Superior temporal gyrus (tissue), 1 donor: ENCODE measurements around the gene PAM.
"Not testable (repeated sequence)": the region's sequence is repeated elsewhere in the genome, so short reads cannot be mapped to it uniquely, and the experiment has no call there.

Experiments used
- DNase-seq: peaks from one replicate; pipeline ENCODE4 v3.0.0-alpha.2; 2016; ENCODE audit errors: extremely low spot score

PAM gene

GRCh38 chr5:102751903-102752376, 3.2 kb upstream of the PAM start:
- DNase-seq: not testable (repeated sequence)

- DNase-seq: no peak
Observed at GRCh38 chr5:102753889-102754766, 977 bp upstream of the PAM start.

- DNase-seq: peak; percentile 44
Observed at GRCh38 chr5:102755686-102756371, 724 bp downstream of the PAM start.

- no peak for DNase-seq
Observed at GRCh38 chr5:102758576-102758975, 3.5 kb downstream of the PAM start.

GRCh38 chr5:102759289-102759688, 4.2 kb downstream of the PAM start:
- DNase-seq: no peak

GRCh38 chr5:102759700-102760099, 4.6 kb downstream of the PAM start:
- DNase-seq: no peak

GRCh38 chr5:102760815-102761214, 5.7 kb downstream of the PAM start:
- DNase-seq: no peak

- no peak for DNase-seq
Observed at GRCh38 chr5:102762095-102762534, 7.0 kb downstream of the PAM start.

- no peak for DNase-seq
Observed at GRCh38 chr5:102762562-102763227, 7.6 kb downstream of the PAM start.

- DNase-seq: no peak
Observed at GRCh38 chr5:102763734-102764133, 8.6 kb downstream of the PAM start.

GRCh38 chr5:102764381-102765004, 9.4 kb downstream of the PAM start:
- no peak for DNase-seq

- no peak for DNase-seq
Observed at GRCh38 chr5:102765350-102765749, 10.2 kb downstream of the PAM start.

- DNase-seq: no peak
Observed at GRCh38 chr5:102766295-102767090, 11.4 kb downstream of the PAM start.

GRCh38 chr5:102767862-102768261, 12.8 kb downstream of the PAM start:
- DNase-seq: no peak

- DNase-seq: no peak
Observed at GRCh38 chr5:102770803-102771202, 15.7 kb downstream of the PAM start.

GRCh38 chr5:102771435-102771834, 16.3 kb downstream of the PAM start:
- no peak for DNase-seq

- DNase-seq: no peak
Observed at GRCh38 chr5:102772273-102772672, 17.2 kb downstream of the PAM start.

- DNase-seq: no peak
Observed at GRCh38 chr5:102773133-102773532, 18.0 kb downstream of the PAM start.

- not testable (repeated sequence) for DNase-seq
Observed at GRCh38 chr5:102775756-102776155, 20.7 kb downstream of the PAM start.

- no peak for DNase-seq
Observed at GRCh38 chr5:102777099-102777498, 22.0 kb downstream of the PAM start.

GRCh38 chr5:102778478-102778877, 23.4 kb downstream of the PAM start:
- DNase-seq: peak; percentile 51
